Right atrium auricular region (tissue), 2 donors: ENCODE data around the gene DUSP2. TPM values are rescaled to one million over a fixed set of nuclear protein-coding genes. Genes with fewer than 3 reads are reported as not detected.

Source experiments
- DNase-seq: peaks from one replicate; pipeline ENCODE4 v3.0.0-alpha.2; 2019; ENCODE audit warnings: low spot score
- H3K27ac ChIP-seq, 2 donors: fragments of 200-600 bp; sonication (generic); 1 replicate in 1 of 2; 2 replicates in 1 of 2; pipeline ENCODE4 v1.5.1; 2016 to 2019
- H3K27me3 ChIP-seq, 2 donors: fragments of 200-600 bp; sonication (generic); one replicate each; pipeline versions ENCODE4 v1.5.1 to v1.6.0; 2017 to 2019
- H3K36me3 ChIP-seq: fragments of 200-600 bp; sonication (generic); one replicate; pipeline ENCODE4 v1.5.1; 2016
- H3K4me1 ChIP-seq, 2 donors: fragments of 200-600 bp; sonication (generic); one replicate each; pipeline versions ENCODE4 v1.5.1 to v1.6.0; 2017 to 2019
- H3K4me3 ChIP-seq, 2 donors: fragments of 200-600 bp; sonication (generic); 1 replicate in 1 of 2; 2 replicates in 1 of 2; pipeline ENCODE4 v1.5.1; 2017 to 2019; ENCODE audit warnings: mild to moderate bottlenecking in 1 of 2, moderate library complexity in 1 of 2
- H3K9me3 ChIP-seq, 2 donors: fragments of 200-600 bp; sonication (generic); one replicate each; pipeline ENCODE4 v1.5.1; 2019
- total RNA-seq, 2 donors: library from RNA; depleted of rRNA; stranded (reverse); fragments of >200 nt; gene quantifications; one replicate each; pipeline ENCODE4 v1.1.0, GENCODE V29; 2016
- TF ChIP-seq, protein P1 (sequence below), 2 donors: fragments of 200-600 bp; sonication (generic); IDR thresholded peaks; one replicate each; pipeline ENCODE4 v1.5.1; 2019; ENCODE audit warnings: antibody characterized with exemption in 2 of 2

DUSP2 gene
- total RNA-seq, 2 donors from 2014 or later: 4.0 to 9.0 TPM

DNA sequence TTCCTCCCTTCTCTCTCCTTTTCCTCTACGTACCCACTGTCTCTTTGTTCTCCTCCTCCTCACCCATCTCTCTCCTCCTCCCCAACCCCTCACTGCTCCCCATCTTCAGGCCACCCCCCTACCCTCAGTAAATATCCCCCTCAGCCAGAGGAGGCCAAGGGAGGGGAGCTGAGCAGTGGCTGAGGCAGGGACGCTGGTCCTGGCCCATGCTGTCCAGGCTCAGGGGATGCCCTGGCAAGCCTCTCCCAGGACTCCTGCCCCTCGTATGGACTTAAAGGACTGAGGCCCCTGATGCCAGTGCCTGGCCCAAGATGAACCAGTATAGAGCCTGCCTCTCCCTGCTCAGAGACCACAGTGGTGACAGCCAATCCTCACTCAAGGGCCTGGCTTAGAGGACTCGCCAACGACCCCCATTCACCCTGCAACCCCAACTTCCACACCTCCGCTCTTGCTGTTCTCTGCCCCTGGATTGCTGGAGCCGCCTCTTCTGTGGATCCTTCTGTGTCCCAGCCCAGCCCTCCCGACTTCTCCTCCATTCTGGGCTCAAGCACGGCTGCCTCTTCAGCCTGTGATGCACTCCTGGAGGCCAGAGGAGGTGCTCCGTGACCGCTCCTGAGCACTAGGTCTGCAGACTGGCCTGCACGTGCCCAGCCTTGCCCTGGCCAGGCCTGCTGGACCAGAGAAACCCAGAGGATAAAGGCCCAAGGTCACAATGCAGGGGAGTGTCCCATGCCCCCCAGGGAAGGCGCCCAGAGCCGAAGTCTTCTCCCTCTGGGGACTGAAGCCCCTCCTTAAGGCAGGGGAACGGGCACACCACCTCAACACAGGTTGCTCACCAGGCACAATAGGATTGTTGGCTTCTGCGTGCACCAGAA lies 9.5 kb upstream of the DUSP2 start:
- H3K4me3 ChIP-seq: no peak overlapping the region
- no peaks in the 10 kb centered on the region for H3K9me3 ChIP-seq
- H3K4me1 ChIP-seq: no peaks in the 10 kb centered on the region
- no peaks in the 10 kb centered on the region for H3K27me3 ChIP-seq
- H3K36me3 ChIP-seq: no peaks in the 10 kb centered on the region
- TF ChIP-seq, protein P1, sequence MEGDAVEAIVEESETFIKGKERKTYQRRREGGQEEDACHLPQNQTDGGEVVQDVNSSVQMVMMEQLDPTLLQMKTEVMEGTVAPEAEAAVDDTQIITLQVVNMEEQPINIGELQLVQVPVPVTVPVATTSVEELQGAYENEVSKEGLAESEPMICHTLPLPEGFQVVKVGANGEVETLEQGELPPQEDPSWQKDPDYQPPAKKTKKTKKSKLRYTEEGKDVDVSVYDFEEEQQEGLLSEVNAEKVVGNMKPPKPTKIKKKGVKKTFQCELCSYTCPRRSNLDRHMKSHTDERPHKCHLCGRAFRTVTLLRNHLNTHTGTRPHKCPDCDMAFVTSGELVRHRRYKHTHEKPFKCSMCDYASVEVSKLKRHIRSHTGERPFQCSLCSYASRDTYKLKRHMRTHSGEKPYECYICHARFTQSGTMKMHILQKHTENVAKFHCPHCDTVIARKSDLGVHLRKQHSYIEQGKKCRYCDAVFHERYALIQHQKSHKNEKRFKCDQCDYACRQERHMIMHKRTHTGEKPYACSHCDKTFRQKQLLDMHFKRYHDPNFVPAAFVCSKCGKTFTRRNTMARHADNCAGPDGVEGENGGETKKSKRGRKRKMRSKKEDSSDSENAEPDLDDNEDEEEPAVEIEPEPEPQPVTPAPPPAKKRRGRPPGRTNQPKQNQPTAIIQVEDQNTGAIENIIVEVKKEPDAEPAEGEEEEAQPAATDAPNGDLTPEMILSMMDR (IDR thresholded peaks at IDR 0.05): no peak
- DNase-seq: no peak
- no peak overlapping the region for H3K27ac ChIP-seq

- no peaks in the 10 kb centered on the region for H3K27me3 ChIP-seq
- DNase-seq: no peak
- H3K27ac ChIP-seq: no peak overlapping the region
- TF ChIP-seq, protein P1 (IDR thresholded peaks at IDR 0.05): no peak
- no peaks in the 10 kb centered on the region for H3K36me3 ChIP-seq
- no peaks in the 10 kb centered on the region for H3K9me3 ChIP-seq
- H3K4me1 ChIP-seq: no peaks in the 10 kb centered on the region
- no peak overlapping the region for H3K4me3 ChIP-seq
Measured at GRCh38 chr2:96153991-96154431, 8.8 kb upstream of the DUSP2 start.

DNA sequence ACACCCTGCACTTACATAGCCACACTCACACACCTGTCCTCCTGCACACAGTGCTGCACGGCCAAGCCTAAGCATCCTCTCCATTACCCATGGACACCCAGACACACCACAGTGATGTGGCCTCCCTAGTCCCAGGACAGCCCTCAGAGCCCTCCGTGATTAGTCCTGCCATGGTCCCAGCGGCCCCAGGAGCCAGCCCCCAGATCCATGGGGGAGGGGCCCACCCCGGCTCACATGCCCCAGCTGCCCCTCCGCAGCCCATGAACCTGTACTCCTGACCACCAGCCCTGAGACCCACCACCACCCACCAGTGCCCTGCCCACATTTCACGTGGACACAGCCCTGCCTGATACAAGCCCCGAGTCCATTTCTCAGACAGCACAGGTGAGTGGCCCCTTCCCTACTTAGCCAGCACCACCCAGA lies 8.1 kb upstream of the DUSP2 start:
- TF ChIP-seq, protein P1 (IDR thresholded peaks at IDR 0.05): no peak
- no peaks in the 10 kb centered on the region for H3K27me3 ChIP-seq
- no peaks in the 10 kb centered on the region for H3K9me3 ChIP-seq
- H3K4me3 ChIP-seq: no peak overlapping the region
- H3K27ac ChIP-seq: no peak overlapping the region
- DNase-seq: no peak
- H3K4me1 ChIP-seq: peaks cover 0 to 5% of the 10 kb centered on the region in 2 donors
- no peaks in the 10 kb centered on the region for H3K36me3 ChIP-seq

DNA sequence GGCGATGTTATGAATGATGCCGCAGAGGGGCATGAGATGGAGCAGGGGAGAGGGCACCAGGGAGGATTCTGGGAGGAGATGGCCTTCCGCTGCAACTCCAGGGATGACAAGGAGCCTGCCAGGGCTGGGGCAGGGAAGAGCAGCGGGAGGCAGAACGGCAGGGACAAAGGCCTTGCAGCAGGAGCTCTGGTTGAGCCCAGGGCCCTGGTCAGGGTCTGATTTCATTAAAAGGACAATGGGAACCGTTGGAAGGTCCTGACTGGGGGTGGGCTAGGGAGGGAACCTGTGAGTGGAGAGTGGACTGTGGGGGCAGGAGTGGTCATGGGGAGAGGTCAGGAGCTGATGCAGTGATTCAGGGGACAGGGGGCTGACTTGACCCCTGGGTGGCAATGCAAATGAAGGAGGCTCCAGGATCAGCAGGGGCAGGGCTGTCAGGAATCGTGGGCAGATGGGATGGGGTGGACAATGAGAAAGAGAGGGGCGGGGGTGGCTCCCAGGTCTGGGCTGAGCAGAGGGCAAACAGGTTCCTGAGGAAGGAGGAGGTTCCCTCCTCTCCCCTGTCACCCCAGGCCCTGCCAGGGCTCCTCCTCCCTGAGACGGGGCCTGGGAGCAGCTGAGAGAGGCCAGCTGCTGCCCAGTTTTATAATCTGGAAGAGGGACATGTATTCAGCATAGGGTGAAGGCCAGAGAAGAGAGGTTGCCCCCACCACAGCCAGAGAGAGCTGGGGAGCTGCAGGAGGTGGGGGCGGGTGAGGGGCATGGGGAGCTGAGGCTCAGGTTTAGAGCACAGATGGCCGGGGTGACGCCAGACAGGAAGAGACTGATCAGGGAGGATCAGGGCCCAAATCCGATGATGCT lies 7.3 kb upstream of the DUSP2 start:
- no peaks in the 10 kb centered on the region for H3K27me3 ChIP-seq
- H3K36me3 ChIP-seq: no peaks in the 10 kb centered on the region
- DNase-seq: no peak
- TF ChIP-seq, protein P1 (IDR thresholded peaks at IDR 0.05): no peak
- no peak overlapping the region for H3K27ac ChIP-seq
- no peak overlapping the region for H3K4me3 ChIP-seq
- no peaks in the 10 kb centered on the region for H3K9me3 ChIP-seq
- H3K4me1 ChIP-seq: peaks cover 0 to 13% of the 10 kb centered on the region in 2 donors

DNA sequence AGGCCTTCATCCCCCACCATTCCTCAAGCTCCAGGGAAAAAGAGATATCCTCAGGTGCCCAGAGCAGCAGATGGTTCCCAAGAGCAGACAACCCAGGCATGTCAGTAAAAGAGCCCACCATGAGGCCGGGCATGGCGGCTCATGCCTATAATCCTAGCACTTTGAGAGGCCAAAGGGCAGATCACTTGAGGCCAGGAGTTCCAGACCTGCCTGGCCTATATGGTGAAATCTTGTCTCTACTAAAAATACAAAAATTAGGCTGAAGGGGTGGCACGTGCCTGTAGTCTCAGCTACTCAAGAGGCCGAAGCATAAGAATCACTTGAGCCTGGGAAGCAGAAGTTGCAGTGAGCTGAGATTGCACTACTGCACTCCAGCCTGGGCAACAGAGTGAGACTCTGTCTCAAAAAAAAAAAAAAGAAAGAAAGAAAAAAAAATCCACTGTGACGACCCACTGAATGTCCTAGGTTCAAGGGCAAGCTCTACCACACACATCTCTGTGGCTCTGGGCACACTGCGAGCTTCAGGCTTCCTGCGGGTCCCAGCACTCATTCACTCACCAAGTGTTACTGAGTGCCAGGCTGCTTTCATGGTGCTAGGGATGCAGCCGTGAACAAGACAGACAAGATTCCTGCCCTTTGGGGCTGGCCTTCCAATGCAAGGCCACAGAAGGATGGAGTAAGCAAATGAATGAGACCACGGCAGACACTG lies 6.5 kb upstream of the DUSP2 start:
- TF ChIP-seq, protein P1 (IDR thresholded peaks at IDR 0.05): no peak
- Histone ChIP-seq H3K9me3 (no peaks in the 10 kb centered on the region), H3K4me1 (peaks cover 0 to 21% of the 10 kb centered on the region in 2 donors), H3K4me3 (no peak overlapping the region), H3K36me3 (no peaks in the 10 kb centered on the region), H3K27me3 (no peaks in the 10 kb centered on the region), H3K27ac (no peak overlapping the region)
- no peak for DNase-seq
